ENCODE measurements around the gene LGALS3BP.

Gene LGALS3BP

GRCh38 chr17:79019632-79020584, 40.2 kb upstream of the LGALS3BP start:
- DNase-seq (ENCODE audit: low read depth) = peak; percentile 65
- H3K4me3 ChIP-seq (ENCODE audit: low read depth, low read length) = no peak overlapping the region
- TF ChIP-seq CTCF (IDR thresholded peaks at IDR 0.05; ENCODE audit: insufficient read depth, low read depth, low read length, missing control alignments) = peak; percentile 49

- no peak for TF ChIP-seq CTCF (IDR thresholded peaks at IDR 0.05; ENCODE audit: insufficient read depth, low read depth, low read length, missing control alignments)
- H3K4me3 ChIP-seq (ENCODE audit: low read depth, low read length) = no peak overlapping the region
- no peak for DNase-seq (ENCODE audit: low read depth)
These were observed 39.5 kb upstream of the LGALS3BP start for GRCh38 chr17:79019261-79019631.

- no peak for DNase-seq (ENCODE audit: low read depth)
- TF ChIP-seq CTCF (IDR thresholded peaks at IDR 0.05; ENCODE audit: insufficient read depth, low read depth, low read length, missing control alignments) = no peak
- H3K4me3 ChIP-seq (ENCODE audit: low read depth, low read length) = no peak overlapping the region
These were observed 38.6 kb upstream of the LGALS3BP start for GRCh38 chr17:79018370-79018695.

GRCh38 chr17:79017546-79018369, 38.0 kb upstream of the LGALS3BP start:
- TF ChIP-seq CTCF (IDR thresholded peaks at IDR 0.05; ENCODE audit: insufficient read depth, low read depth, low read length, missing control alignments) = no peak
- H3K4me3 ChIP-seq (ENCODE audit: low read depth, low read length) = no peak overlapping the region

GRCh38 chr17:79014158-79014758, 34.5 kb upstream of the LGALS3BP start:
- no peak for TF ChIP-seq CTCF (IDR thresholded peaks at IDR 0.05; ENCODE audit: insufficient read depth, low read depth, low read length, missing control alignments)
- H3K4me3 ChIP-seq (ENCODE audit: low read depth, low read length) = no peak overlapping the region
- DNase-seq (ENCODE audit: low read depth) = no peak

More at GRCh38 chr17:79017546-79018369, 38.0 kb upstream of the LGALS3BP start:
- no peak for DNase-seq (ENCODE audit: low read depth)

DNA sequence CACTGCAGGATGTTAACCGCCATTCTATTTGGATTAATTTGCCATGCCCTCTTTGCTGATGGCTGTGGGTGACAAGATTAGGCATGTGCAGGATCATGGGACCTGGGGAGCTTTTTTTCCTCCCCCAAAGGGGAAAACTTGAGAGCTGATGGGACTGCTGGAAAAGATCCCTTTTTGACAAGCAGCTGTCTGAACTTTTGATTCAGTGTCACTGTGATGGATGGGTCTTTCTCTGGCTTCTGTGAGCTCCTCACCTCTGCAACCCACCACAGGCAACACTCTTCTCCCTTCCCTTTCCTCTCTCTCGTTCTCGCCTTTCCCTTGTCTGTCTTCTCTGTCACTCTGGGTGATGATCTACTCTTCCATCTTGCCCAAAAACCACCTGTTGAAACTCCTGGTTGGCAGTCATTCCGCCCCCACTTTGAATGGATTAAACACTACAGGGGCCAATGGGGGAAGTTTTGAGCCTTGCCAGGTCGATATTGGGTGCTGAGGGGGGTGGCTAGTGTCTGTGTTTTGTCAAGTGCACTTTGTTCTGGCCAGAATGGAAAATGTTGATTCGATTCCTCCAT, 32.9 kb upstream of the LGALS3BP start:
- H3K4me3 ChIP-seq (ENCODE audit: low read depth, low read length) = no peak overlapping the region
- no peak for DNase-seq (ENCODE audit: low read depth)
- no peak for TF ChIP-seq CTCF (IDR thresholded peaks at IDR 0.05; ENCODE audit: insufficient read depth, low read depth, low read length, missing control alignments)

All from GM12865 (cell line).